ENCODE data around the gene MISP3. TPM values are rescaled to one million over a fixed set of nuclear protein-coding genes. Genes with fewer than 3 reads are reported as not detected.

Gene MISP3
- total RNA-seq: 0.15 and 1.3 TPM in 2 replicates

GRCh38 chr19:14072535-14073260 is at the start of gene MISP3:
TSS of gene MISP3 (plus strand) at chr19:14072786. CDS start at chr19:14073310, 524 bp downstream.

GRCh38 chr19:14027856-14028450 is 44.6 kb upstream of the MISP3 start, which contains the start of gene RLN3:
TSS of gene RLN3 (plus strand) at chr19:14028148. CDS start at chr19:14028205, 57 bp downstream.

DNA sequence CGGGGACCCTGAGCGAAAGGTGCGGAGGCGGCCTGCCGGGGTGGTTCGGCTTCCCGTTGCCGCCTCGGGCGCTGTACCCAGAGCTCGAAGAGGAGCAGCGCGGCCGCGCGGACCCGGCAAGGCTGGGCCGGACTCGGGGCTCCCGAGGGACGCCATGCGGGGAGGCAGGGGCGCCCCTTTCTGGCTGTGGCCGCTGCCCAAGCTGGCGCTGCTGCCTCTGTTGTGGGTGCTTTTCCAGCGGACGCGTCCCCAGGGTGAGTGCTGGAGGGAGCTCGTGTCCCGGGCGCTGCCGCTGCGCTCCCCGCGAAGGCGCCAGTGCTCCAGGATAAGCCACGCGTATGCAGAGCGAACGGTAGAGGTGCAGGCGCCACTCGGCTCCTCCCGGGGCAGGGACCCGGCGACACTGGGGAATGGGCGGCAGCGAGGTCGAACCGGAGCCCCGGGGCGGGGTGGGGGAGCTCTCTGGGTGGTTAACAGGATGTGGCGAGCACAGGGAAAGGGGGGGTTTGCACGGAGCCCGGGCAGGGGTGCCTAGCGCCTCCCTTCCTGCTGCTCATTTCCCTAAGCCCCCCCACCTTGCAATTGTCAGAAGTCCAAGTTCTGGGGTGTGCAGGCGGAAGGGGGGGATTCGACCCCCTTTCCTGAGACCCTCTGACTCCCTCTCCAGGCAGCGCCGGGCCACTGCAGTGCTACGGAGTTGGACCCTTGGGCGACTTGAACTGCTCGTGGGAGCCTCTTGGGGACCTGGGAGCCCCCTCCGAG is 40.7 kb upstream of the MISP3 start, which contains the start of gene IL27RA:
TSS of gene IL27RA (plus strand) at position 44 of the 762 bp plus-strand sequence. CDS start at position 155, 111 bp downstream.

GRCh38 chr19:14061751-14062557 is 10.6 kb upstream of the MISP3 start, which contains the start of gene PALM3:
TSS of gene PALM3 (minus strand) at chr19:14062076. CDS start at chr19:14061980, 96 bp downstream.

DNA sequence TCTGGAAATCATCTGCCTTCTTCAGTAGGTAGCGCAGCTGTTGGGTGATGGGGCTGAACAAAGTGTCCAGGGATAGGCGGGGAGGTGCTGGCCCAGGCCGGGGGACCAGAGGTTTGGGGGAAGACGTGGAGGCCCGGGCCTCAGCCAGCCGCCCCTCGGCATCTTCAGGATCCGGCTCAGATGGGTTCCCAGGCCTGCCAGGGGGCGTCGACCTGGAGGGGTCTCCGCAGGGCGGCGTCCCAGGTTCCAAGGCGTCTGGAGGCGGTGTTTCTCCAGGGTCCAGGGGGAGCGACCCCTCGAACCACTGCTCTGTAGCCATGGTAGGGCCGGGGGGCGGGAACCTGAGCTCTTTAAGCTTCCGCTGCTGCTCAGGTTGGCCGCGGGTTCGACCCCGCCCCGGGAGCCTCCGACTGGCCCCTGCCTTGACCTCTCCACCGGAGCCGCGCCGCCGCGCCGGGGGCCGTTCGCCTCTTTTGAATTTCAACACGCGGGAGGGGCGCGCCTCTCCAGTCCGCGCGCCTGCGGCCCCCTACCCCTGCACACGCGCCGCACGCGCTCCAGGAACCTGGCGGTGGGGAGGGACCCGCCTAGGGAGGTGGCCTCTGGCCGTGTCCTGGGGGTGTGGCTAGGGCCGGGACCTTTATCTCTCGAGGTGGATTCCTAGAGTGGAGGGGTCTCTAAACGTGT is 12.9 kb downstream of the MISP3 start, which contains the start of gene C19orf67:
TSS of gene C19orf67 (minus strand) at position 475 of the 687 bp plus-strand sequence. CDS start at position 319, 156 bp downstream.

DNA sequence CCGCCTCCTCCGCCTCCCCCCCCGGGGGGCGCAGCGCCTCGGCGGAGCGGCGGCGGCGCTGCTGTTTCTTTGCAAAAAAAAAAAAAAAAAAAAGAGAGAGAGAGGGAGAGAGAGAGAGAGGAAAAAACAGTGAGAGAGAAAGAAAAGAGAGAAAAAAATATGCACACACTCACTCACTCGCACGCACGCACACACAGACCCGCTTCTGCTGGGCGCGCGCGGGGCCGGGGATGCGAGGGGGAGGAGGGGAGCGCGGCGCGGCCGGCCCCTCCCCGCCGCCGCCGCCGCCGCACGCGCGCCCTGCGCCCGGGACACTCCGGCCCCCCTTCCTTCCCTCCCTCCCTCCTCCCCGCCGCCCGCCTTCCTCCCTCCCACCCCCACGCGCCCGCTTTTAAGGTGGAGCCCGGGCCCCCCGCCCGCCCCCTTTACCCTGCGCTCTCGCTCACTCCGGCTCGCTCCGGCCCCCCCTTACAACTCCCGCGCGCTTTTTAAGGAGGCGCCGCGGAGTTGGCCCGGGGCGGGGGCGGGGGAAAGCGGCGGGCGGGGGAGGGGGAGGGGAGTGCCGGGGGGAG is 18.0 kb downstream of the MISP3 start, which contains the start of gene SAMD1:
TSS of gene SAMD1 (minus strand) at position 243 of the 572 bp plus-strand sequence.

GRCh38 chr19:14117668-14118164 is 45.1 kb downstream of the MISP3 start, which contains the start of gene PRKACA:
TSS of gene PRKACA (minus strand) at chr19:14117762. CDS start at chr19:14117547, 215 bp downstream.

Other genes starting within 250 kb of the MISP3 start
- 0.66 TPM in 1 of 2 replicates, not detected in the other for gene NANOS3, start 195.7 kb upstream of the MISP3 start, total RNA-seq
- 0.66 and 0.73 TPM in 2 replicates for gene BRME1, start 166.7 kb upstream of the MISP3 start, total RNA-seq
- gene CC2D1A, start 166.6 kb upstream of the MISP3 start, total RNA-seq: 11.6 and 11.8 TPM in 2 replicates
- gene PODNL1, start 134.4 kb upstream of the MISP3 start, total RNA-seq: 1.6 and 2.5 TPM in 2 replicates
- 10.4 and 13.8 TPM in 2 replicates for gene DCAF15, start 120.3 kb upstream of the MISP3 start, total RNA-seq
- gene RFX1, start 66.5 kb upstream of the MISP3 start, total RNA-seq: 3.5 and 4.2 TPM in 2 replicates
- not detected in 2 replicates for gene RLN3, start 44.6 kb upstream of the MISP3 start, total RNA-seq
- 0.87 and 1.5 TPM in 2 replicates for gene IL27RA, start 41.0 kb upstream of the MISP3 start, total RNA-seq
- gene PALM3, start 10.7 kb upstream of the MISP3 start, total RNA-seq: 0.87 and 0.99 TPM in 2 replicates
- 0.17 TPM in 1 of 2 replicates, not detected in the other for gene C19orf67, start 13.0 kb downstream of the MISP3 start, total RNA-seq
- gene SAMD1, start 18.0 kb downstream of the MISP3 start, total RNA-seq: 19.6 and 36.2 TPM in 2 replicates
- gene PRKACA, start 45.0 kb downstream of the MISP3 start, total RNA-seq: 60.2 and 72.1 TPM in 2 replicates
- gene ASF1B, start 63.8 kb downstream of the MISP3 start, total RNA-seq: 0.66 and 11.9 TPM in 2 replicates
- 2.0 and 5.0 TPM in 2 replicates for gene ADGRL1, start 133.4 kb downstream of the MISP3 start, total RNA-seq

All from smooth muscle cell of trachea (primary cell).